H1 (cell line): ENCODE measurements around the gene FITM1. TPM values are rescaled to one million over a fixed set of nuclear protein-coding genes. Genes with fewer than 3 reads are reported as not detected.
"Not testable (repeated sequence)": the region's sequence is repeated elsewhere in the genome, so short reads cannot be mapped to it uniquely, and the experiment has no call there.

Source experiments
- CTCF ChIA-PET: fragments of 300-600 bp; sonication (Branson Sonifier 250); formaldehyde crosslinking; loops from one replicate; lab custom pipeline; 2021; ENCODE audit not compliant: partially characterized antibody; lab: Charles Lee
- POLR2A ChIA-PET: fragments of 300-600 bp; sonication (Branson Sonifier 250); formaldehyde crosslinking; loops from one replicate; lab custom pipeline; 2021; ENCODE audit warnings: inconsistent platforms; ENCODE audit not compliant: partially characterized antibody; lab: Charles Lee
- DNase-seq, 2 experiments: peaks; one replicate each; pipeline versions ENCODE4 v3.0.0 to v3.0.0-alpha.2; 2010 to 2022; ENCODE audit warnings: low spot score in 2 of 2, low read depth in 1 of 2, mixed read lengths in 1 of 2
- FAIRE-seq: peaks from 2 replicates; lab custom pipeline; 2011; peaks lifted over from hg19 to GRCh38; lab: Jason Lieb, UNC
- H2AFZ ChIP-seq: 2 replicates; pipeline ENCODE4 v1.8.1; 2012; ENCODE audit warnings: low read length, inconsistent platforms
- H2AK5ac ChIP-seq: 2 replicates; pipeline ENCODE4 v1.6.1; 2013; ENCODE audit warnings: low read depth, low read length
- H2BK120ac ChIP-seq: replicated peaks from 2 replicates; pipeline ENCODE3; 2013; ENCODE audit warnings: low read depth, low read length, inconsistent platforms
- H2BK12ac ChIP-seq: 2 replicates; pipeline ENCODE4 v1.6.1; 2013; ENCODE audit warnings: low read depth, low read length
- H2BK15ac ChIP-seq: 2 replicates; pipeline ENCODE4 v1.6.1; 2013; ENCODE audit warnings: low read length
- H2BK20ac ChIP-seq: 2 replicates; pipeline ENCODE4 v1.6.1; 2013; ENCODE audit warnings: low read length
- H2BK5ac ChIP-seq: 2 replicates; pipeline ENCODE4 v1.6.1; 2013; ENCODE audit warnings: low read depth, low read length
- H3K14ac ChIP-seq: 2 replicates; pipeline ENCODE4 v1.6.1; 2013; ENCODE audit warnings: inconsistent platforms; ENCODE audit not compliant: insufficient read length
- H3K18ac ChIP-seq: 2 replicates; pipeline ENCODE4 v1.6.1; 2013; ENCODE audit warnings: low read length; ENCODE audit errors: extremely low read depth
- H3K23ac ChIP-seq: 2 replicates; pipeline ENCODE4 v1.6.1; 2013; ENCODE audit warnings: inconsistent platforms; ENCODE audit not compliant: insufficient read length
- H3K23me2 ChIP-seq: 2 replicates; pipeline ENCODE4 v1.6.1; 2013; ENCODE audit warnings: low read depth, low read length
- H3K27ac ChIP-seq: 2 replicates; pipeline ENCODE4 v1.6.1; 2011; ENCODE audit warnings: low read depth, low read length, inconsistent platforms
- H3K27me3 ChIP-seq, 4 experiments: replicated peaks in 1 of 4; 1 replicate in 1 of 4; 2 replicates in 3 of 4; pipeline versions ENCODE4 v1.6.1 to v1.8.1; 2011 to 2013; ENCODE audit warnings: low read length in 3 of 4, mild to moderate bottlenecking in 3 of 4, inconsistent platforms in 2 of 4, mixed read lengths in 2 of 4, moderate library complexity in 1 of 4; ENCODE audit not compliant: control insufficient read depth in 3 of 4, insufficient read depth in 3 of 4; ENCODE audit errors: extremely low read depth in 1 of 4
- H3K36me3 ChIP-seq, 4 experiments: 2 replicates each; pipeline versions ENCODE4 v1.6.1 to v1.8.1; 2011 to 2013; ENCODE audit warnings: mild to moderate bottlenecking in 4 of 4, low read length in 3 of 4, moderate library complexity in 2 of 4, control low read depth in 1 of 4, inconsistent platforms in 1 of 4; ENCODE audit not compliant: insufficient read depth in 4 of 4, control insufficient read depth in 2 of 4
- H3K4ac ChIP-seq: replicated peaks from 2 replicates; pipeline ENCODE3; 2013; ENCODE audit warnings: low read length, low read depth, mixed read lengths, inconsistent platforms; ENCODE audit not compliant: insufficient read length
- H3K4me1 ChIP-seq, 4 experiments: replicated peaks in 1 of 4; 1 replicate in 1 of 4; 2 replicates in 3 of 4; pipeline versions ENCODE4 v1.6.1 to v1.8.1; 2011 to 2013; ENCODE audit warnings: low read length in 3 of 4, inconsistent platforms in 2 of 4, mixed read lengths in 1 of 4; ENCODE audit not compliant: insufficient read depth in 4 of 4, control insufficient read depth in 3 of 4
- H3K4me2 ChIP-seq, 2 experiments: 2 replicates each; pipeline versions ENCODE4 v1.6.1 to v1.8.1; 2011 to 2013; ENCODE audit warnings: low read depth in 2 of 2, low read length in 2 of 2, control low read depth in 1 of 2, inconsistent platforms in 1 of 2, mild to moderate bottlenecking in 1 of 2; ENCODE audit not compliant: insufficient read depth in 1 of 2
- H3K4me3 ChIP-seq, 4 experiments: fragments of 200-600, 300-600 bp in 1 of 4; sonication (generic), shearing (Covaris generic), sonication (Bioruptor Twin) in 1 of 4; 2 replicates each; pipeline versions ENCODE4 v1.5.1 to v1.8.1; 2011 to 2016; ENCODE audit warnings: low read length in 4 of 4, low read depth in 3 of 4, control low read depth in 2 of 4, inconsistent platforms in 2 of 4, mild to moderate bottlenecking in 2 of 4, mixed read lengths in 1 of 4, moderate library complexity in 1 of 4; ENCODE audit not compliant: insufficient read depth in 2 of 4; ENCODE audit errors: extremely low read depth in 1 of 4
- H3K56ac ChIP-seq: replicated peaks from 2 replicates; pipeline ENCODE3; 2013; ENCODE audit warnings: low read depth, mild to moderate bottlenecking, mixed read lengths, low read length, inconsistent platforms; ENCODE audit not compliant: insufficient read length
- H3K79me1 ChIP-seq: 2 replicates; pipeline ENCODE4 v1.6.1; 2013; ENCODE audit warnings: low read depth, low read length, control low read depth
- H3K79me2 ChIP-seq, 2 experiments: 2 replicates each; pipeline versions ENCODE4 v1.6.1 to v1.8.1; 2012 to 2013; ENCODE audit warnings: low read length in 2 of 2, mild to moderate bottlenecking in 2 of 2, inconsistent platforms in 1 of 2; ENCODE audit not compliant: insufficient read depth in 2 of 2, control insufficient read depth in 1 of 2
- H3K9ac ChIP-seq, 4 experiments: replicated peaks in 1 of 4; 1 replicate in 1 of 4; 2 replicates in 3 of 4; pipeline versions ENCODE4 v1.6.1 to v1.8.1; 2011 to 2013; ENCODE audit warnings: low read depth in 3 of 4, low read length in 3 of 4, control low read depth in 2 of 4, mild to moderate bottlenecking in 2 of 4, moderate library complexity in 2 of 4, inconsistent platforms in 1 of 4; ENCODE audit errors: extremely low read depth in 1 of 4
- H3K9me3 ChIP-seq, 2 experiments: 2 replicates each; pipeline versions ENCODE4 v1.6.1 to v1.8.1; 2012 to 2013; ENCODE audit warnings: mild to moderate bottlenecking in 2 of 2, moderate library complexity in 2 of 2, control low read depth in 1 of 2, inconsistent platforms in 1 of 2, low read depth in 1 of 2, low read length in 1 of 2, mixed read lengths in 1 of 2; ENCODE audit not compliant: insufficient read depth in 2 of 2
- H4K20me1 ChIP-seq, 2 experiments: replicated peaks in 1 of 2; 2 replicates each; pipeline versions ENCODE3 to v1.8.1; 2011 to 2013; ENCODE audit warnings: inconsistent platforms in 2 of 2, low read length in 2 of 2, mild to moderate bottlenecking in 1 of 2; ENCODE audit not compliant: insufficient read depth in 2 of 2, control insufficient read depth in 1 of 2
- H4K5ac ChIP-seq: 2 replicates; pipeline ENCODE4 v1.6.1; 2013; ENCODE audit warnings: low read length, low read depth, mixed read lengths, inconsistent platforms; ENCODE audit not compliant: insufficient read length
- H4K8ac ChIP-seq: 2 replicates; pipeline ENCODE4 v1.8.0; 2013; ENCODE audit warnings: mild to moderate bottlenecking, moderate library complexity, low read length, inconsistent platforms; ENCODE audit not compliant: insufficient read depth; ENCODE audit errors: extremely low read depth
- H4K91ac ChIP-seq: replicated peaks from 2 replicates; pipeline ENCODE3; 2013; ENCODE audit warnings: low read length, mixed read lengths, inconsistent platforms; ENCODE audit not compliant: insufficient read length
- HDAC2 ChIP-seq, 2 experiments: fragments of 300-600 bp in 1 of 2; sonication (generic) in 1 of 2; IDR thresholded peaks; 2 replicates each; pipeline ENCODE4 v1.6.1; 2011 to 2012; ENCODE audit warnings: low read depth in 2 of 2, low read length in 2 of 2, mild to moderate bottlenecking in 2 of 2, moderate library complexity in 2 of 2, borderline replicate concordance in 1 of 2, inconsistent platforms in 1 of 2
- NANOG ChIP-seq: IDR thresholded peaks from 2 replicates; pipeline ENCODE4 v1.6.1; 2011; ENCODE audit warnings: low read length, low read depth, mild to moderate bottlenecking, inconsistent platforms; ENCODE audit not compliant: insufficient read depth, poor library complexity, severe bottlenecking
- WGBS, 2 experiments: shearing (Covaris generic) in 1 of 2; methylation state at CpG; one replicate each; pipeline versions ENCODE4 v1.1.6 to v1.1.7; 2013 to 2015; ENCODE audit warnings: low lambda C conversion rate in 2 of 2, mixed read lengths in 2 of 2, inconsistent platforms in 1 of 2, low coverage in 1 of 2, missing lambda C conversion rate in 1 of 2; ENCODE audit not compliant: insufficient replicate concordance in 2 of 2, insufficient coverage in 1 of 2, insufficient read length in 1 of 2; ENCODE audit errors: extremely low coverage in 1 of 2, missing lambda C conversion rate in 1 of 2; 5-methylcytosine and 5-hydroxymethylcytosine counted together
- polyA plus RNA-seq, 7 experiments: library from polyadenylated mRNA; depleted of rRNA in 3 of 7; stranded (reverse) in 5 of 7; unstranded in 2 of 7; fragments of >200 nt in 5 of 7; fragments of 200-250 nt in 2 of 7; gene quantifications; 1 replicate in 5 of 7; 2 replicates in 1 of 7; 4 replicates in 1 of 7; pipeline versions ENCODE4 v1.2.1 to v1.2.3, GENCODE V29; 2011 to 2013; ENCODE audit warnings: missing spikeins in 2 of 7, mixed read lengths in 2 of 7
- total RNA-seq: library from RNA; stranded (reverse); fragmentation: NEBNext Ultra II Directional; extraction: Animal tissue kit (Norgen Biotek cat#: 25700); gene quantifications from 2 replicates; pipeline ENCODE4 v1.2.1, GENCODE V29; 2021
- TF ChIP-seq, protein P1 (sequence below): IDR thresholded peaks from 2 replicates; pipeline ENCODE4 v1.6.1; 2012; ENCODE audit warnings: inconsistent platforms

FITM1 gene
- total and polyA plus RNA-seq, 2 of the 8 experiments (the other 6 are each of a cell fraction or from before 2014, with no cell fraction given), result 0.53 to 0.76 TPM

DNA sequence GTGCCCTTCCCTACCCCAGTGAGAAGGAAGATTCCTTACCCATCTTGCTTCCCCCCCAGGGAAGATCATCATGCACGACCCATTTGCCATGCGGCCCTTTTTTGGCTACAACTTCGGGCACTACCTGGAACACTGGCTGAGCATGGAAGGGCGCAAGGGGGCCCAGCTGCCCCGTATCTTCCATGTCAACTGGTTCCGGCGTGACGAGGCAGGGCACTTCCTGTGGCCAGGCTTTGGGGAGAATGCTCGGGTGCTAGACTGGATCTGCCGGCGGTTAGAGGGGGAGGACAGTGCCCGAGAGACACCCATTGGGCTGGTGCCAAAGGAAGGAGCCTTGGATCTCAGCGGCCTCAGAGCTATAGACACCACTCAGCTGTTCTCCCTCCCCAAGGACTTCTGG, 27.0 kb upstream of the FITM1 start (continued):
- no peak for TF ChIP-seq HDAC2 (IDR thresholded peaks at IDR 0.05; ENCODE audit: borderline replicate concordance in 1 of 2, low read depth in 2 of 2, low read length in 2 of 2)
- TF ChIP-seq, protein P1, sequence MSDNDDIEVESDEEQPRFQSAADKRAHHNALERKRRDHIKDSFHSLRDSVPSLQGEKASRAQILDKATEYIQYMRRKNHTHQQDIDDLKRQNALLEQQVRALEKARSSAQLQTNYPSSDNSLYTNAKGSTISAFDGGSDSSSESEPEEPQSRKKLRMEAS, result no peak
- TF ChIP-seq NANOG, result no peak
- TF ChIP-seq, all 59 proteins: peak for 0

DNA sequence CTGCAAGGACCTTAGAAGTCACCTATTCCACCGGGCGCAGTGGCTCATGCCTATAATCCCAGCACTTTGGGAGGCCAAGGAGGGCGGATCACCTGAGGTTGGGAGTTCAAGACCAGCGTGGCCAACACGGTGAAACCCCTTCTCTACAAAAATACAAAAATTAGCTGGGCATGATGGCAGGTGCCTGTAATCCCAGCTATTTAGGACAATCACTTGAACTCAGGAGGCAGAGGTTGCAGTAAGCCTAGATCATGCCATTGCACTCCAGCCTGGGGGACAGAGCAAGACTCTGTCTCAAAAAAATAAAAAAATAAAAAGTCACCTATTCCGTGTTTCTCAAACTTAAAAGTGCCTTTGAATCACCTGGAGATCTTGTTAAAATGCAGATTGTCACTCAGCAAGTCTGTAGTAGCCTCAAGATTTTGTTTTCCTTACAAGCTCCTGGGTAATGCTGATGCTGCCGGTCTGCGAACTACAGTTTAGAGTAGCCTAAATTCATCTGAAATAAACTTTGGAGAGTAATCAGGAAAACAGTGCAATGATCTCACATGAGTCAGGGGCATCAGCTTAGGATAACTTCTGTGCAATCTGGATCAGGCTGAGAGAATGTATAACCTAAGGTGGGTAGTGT, 24.7 kb upstream of the FITM1 start:
- H3K23ac ChIP-seq, H3K4me1 ChIP-seq, DNase-seq, H3K27ac ChIP-seq, H2BK120ac ChIP-seq, H3K23me2 ChIP-seq, H2AK5ac ChIP-seq, H3K9me3 ChIP-seq, H2BK5ac ChIP-seq, FAIRE-seq, H3K14ac ChIP-seq, H4K91ac ChIP-seq, H3K79me1 ChIP-seq, H3K4ac ChIP-seq, H2BK15ac ChIP-seq, H3K27me3 ChIP-seq, H2AFZ ChIP-seq, H3K79me2 ChIP-seq, H4K8ac ChIP-seq, H4K5ac ChIP-seq, H4K20me1 ChIP-seq, H3K18ac ChIP-seq, H3K56ac ChIP-seq, H2BK12ac ChIP-seq, H3K4me2 ChIP-seq, H3K4me3 ChIP-seq, H2BK20ac ChIP-seq: not testable (repeated sequence)
- ChIA-PET POLR2A (interaction anchor here (0.8 to 23.9 kb wide), 17 partner anchors 11 to 567 kb away, joined by 3 to 626 read pairs (median 5); partner anchors contain the start of genes CPNE6, DCAF11, EMC9 and IRF9), CTCF (interaction anchor here (0.7 to 12.2 kb wide), 4 partner anchors 12 to 48 kb away, joined by 3 to 160 read pairs (median 72); partner anchors contain the start of gene PCK2)
- H3K36me3 ChIP-seq, result peaks cover 0 to 40% (median 26%) of the 10 kb centered on the region in 4 experiments; a peak in 7 of 8 replicates
- peak overlapping the region in 1 of 4 experiments; percentile 10; a peak in 1 of 7 replicates for H3K9ac ChIP-seq
- WGBS, 2 experiments, result 85% methylated on average over 8 of the region's 8 CpGs; no CpG with 5 or more reads in 1 of the 2 experiments
